PC-3 (cell line): ENCODE measurements around the gene SNX27. TPM values are rescaled to one million over a fixed set of nuclear protein-coding genes. Genes with fewer than 3 reads are reported as not detected.

Source experiments
- ATAC-seq: fragments of 200-7000 bp; cut with Tn5 transposase; 2 replicates; pipeline ENCODE4 v1.9.1; 2020; ENCODE audit warnings: mild to moderate bottlenecking, moderate library complexity
- BruUV-seq: library from RNA; stranded (reverse); fragments of 400-500 nt; replicated peaks from 2 replicates; lab custom pipeline; 2021; lab: Mats Ljungman, UMichigan
- CTCF ChIA-PET: fragments of 300-600 bp; sonication (Branson Sonifier 250); formaldehyde crosslinking; loops from one replicate; lab custom pipeline; 2022; ENCODE audit warnings: antibody characterized with exemption; lab: Charles Lee
- POLR2A ChIA-PET: fragments of 300-600 bp; sonication (Branson Sonifier 250); formaldehyde crosslinking; loops from one replicate; lab custom pipeline; 2022; ENCODE audit warnings: antibody characterized with exemption; ENCODE audit not compliant: unreplicated experiment; lab: Charles Lee
- DNase-seq: peaks from one replicate; pipeline ENCODE4 v3.0.0-alpha.2; 2015
- H2AFZ ChIP-seq: fragments of 300-600 bp; sonication (generic); 2 replicates; pipeline ENCODE4 v1.6.0; 2016; ENCODE audit warnings: antibody characterized with exemption, low read length
- H3F3A ChIP-seq: fragments of 300-600 bp; sonication (generic); one replicate; pipeline ENCODE4 v1.6.0; 2017; ENCODE audit warnings: antibody characterized with exemption, low read length, control low read depth, mild to moderate bottlenecking; ENCODE audit not compliant: unreplicated experiment
- H3K27ac ChIP-seq: fragments of 300-600 bp; sonication (generic); 2 replicates; pipeline ENCODE4 v1.5.1; 2016; ENCODE audit warnings: mild to moderate bottlenecking, low read length
- H3K27me3 ChIP-seq: fragments of 300-600 bp; sonication (generic); 2 replicates; pipeline ENCODE4 v1.6.1; 2016; ENCODE audit warnings: low read length, mixed read lengths
- H3K36me3 ChIP-seq: fragments of 300-600 bp; sonication (generic); 2 replicates; pipeline ENCODE4 v1.6.1; 2016; ENCODE audit warnings: low read depth, mixed run types, low read length, mixed read lengths
- H3K4me1 ChIP-seq: fragments of 300-600 bp; sonication (generic); 2 replicates; pipeline ENCODE4 v1.5.1; 2016; ENCODE audit warnings: low read length; ENCODE audit not compliant: insufficient read depth
- H3K4me2 ChIP-seq: fragments of 300-600 bp; sonication (generic); 2 replicates; pipeline ENCODE4 v1.6.0; 2016; ENCODE audit warnings: low read length
- H3K4me3 ChIP-seq: fragments of 300-600 bp; sonication (generic); 2 replicates; pipeline ENCODE4 v1.5.1; 2016; ENCODE audit warnings: mild to moderate bottlenecking, low read length, mixed read lengths
- H3K79me2 ChIP-seq: fragments of 300-600 bp; sonication (generic); 2 replicates; pipeline ENCODE4 v1.6.1; 2017; ENCODE audit warnings: low read length, mixed read lengths
- H3K9ac ChIP-seq: fragments of 300-600 bp; sonication (generic); 2 replicates; pipeline ENCODE4 v1.6.0; 2016; ENCODE audit warnings: mild to moderate bottlenecking, low read length
- H3K9me2 ChIP-seq: fragments of 300-600 bp; sonication (generic); replicated peaks from 2 replicates; pipeline ENCODE4 v1.6.1; 2016; ENCODE audit warnings: mixed run types, low read length, mixed read lengths
- H3K9me3 ChIP-seq: fragments of 300-600 bp; sonication (generic); 2 replicates; pipeline ENCODE4 v1.6.1; 2016; ENCODE audit warnings: low read length, mixed read lengths
- H4K20me1 ChIP-seq: fragments of 300-600 bp; sonication (generic); 2 replicates; pipeline ENCODE4 v1.6.1; 2016; ENCODE audit warnings: low read length, mixed read lengths
- EZH2 ChIP-seq: fragments of 300-600 bp; sonication (generic); IDR thresholded peaks from one replicate; pipeline ENCODE4 v1.6.1; 2017; ENCODE audit warnings: antibody characterized with exemption, mild to moderate bottlenecking, low read length; ENCODE audit not compliant: unreplicated experiment
- EZH2phosphoT487 ChIP-seq: fragments of 300-600 bp; sonication (generic); IDR thresholded peaks from 2 replicates; pipeline ENCODE4 v1.6.1; 2018; ENCODE audit warnings: mild to moderate bottlenecking, antibody characterized with exemption, low read length, borderline replicate concordance
- intact Hi-C: fragments of 100-400 bp; cut with micrococcal nuclease; formaldehyde crosslinking; loops from 2 replicates; pipeline ENCODE4 v1.9.0; 2023
- total RNA-seq: library from RNA; depleted of rRNA; stranded (reverse); fragments of >200 nt; gene quantifications from 2 replicates; pipeline ENCODE4 v1.2.3, GENCODE V29; 2014
- TF ChIP-seq, protein P1 (sequence below): fragments of 300-600 bp; sonication (generic); conservative IDR thresholded peaks from 2 replicates; pipeline ENCODE4 v1.5.1; 2017; ENCODE audit warnings: antibody characterized with exemption, low read depth, mild to moderate bottlenecking, low read length

SNX27 gene
- total RNA-seq, 1 experiment from 2014 or later, result 25.1 TPM

DNA sequence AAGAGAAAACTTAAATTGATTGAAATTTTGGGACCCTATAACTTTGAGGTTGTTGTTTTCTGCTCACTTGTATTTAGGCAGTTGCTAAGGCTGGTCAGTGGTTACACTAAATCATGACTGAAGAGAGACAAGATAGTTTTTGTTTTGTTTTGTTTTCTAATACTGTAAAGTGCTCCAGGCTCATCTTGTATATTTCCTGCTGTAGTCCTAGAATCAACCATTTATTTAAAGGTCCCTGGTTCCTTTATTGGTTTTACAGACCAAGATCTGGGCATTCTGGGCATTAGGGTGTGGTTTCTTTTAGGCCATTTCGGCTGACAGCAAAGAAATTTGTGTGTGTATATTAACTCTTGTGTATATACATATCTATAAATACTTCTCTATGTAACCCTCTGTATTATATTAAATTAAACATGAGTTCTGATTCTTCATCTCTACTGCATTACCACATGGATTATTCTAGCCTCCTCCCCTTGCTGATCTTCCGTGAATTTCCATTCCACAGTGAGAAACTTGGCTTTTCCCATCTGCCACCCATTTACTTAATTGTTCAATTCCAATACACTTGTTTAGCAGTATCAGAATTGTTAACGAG, 15.0 kb downstream of the SNX27 start:
- ChIA-PET CTCF (no interaction called here), POLR2A (no interaction called here)
- no peak overlapping the region for H2AFZ ChIP-seq
- H3K27ac ChIP-seq, result no peak overlapping the region
- no peak for TF ChIP-seq EZH2
- no peak for TF ChIP-seq EZH2phosphoT487
- TF ChIP-seq, protein P1, sequence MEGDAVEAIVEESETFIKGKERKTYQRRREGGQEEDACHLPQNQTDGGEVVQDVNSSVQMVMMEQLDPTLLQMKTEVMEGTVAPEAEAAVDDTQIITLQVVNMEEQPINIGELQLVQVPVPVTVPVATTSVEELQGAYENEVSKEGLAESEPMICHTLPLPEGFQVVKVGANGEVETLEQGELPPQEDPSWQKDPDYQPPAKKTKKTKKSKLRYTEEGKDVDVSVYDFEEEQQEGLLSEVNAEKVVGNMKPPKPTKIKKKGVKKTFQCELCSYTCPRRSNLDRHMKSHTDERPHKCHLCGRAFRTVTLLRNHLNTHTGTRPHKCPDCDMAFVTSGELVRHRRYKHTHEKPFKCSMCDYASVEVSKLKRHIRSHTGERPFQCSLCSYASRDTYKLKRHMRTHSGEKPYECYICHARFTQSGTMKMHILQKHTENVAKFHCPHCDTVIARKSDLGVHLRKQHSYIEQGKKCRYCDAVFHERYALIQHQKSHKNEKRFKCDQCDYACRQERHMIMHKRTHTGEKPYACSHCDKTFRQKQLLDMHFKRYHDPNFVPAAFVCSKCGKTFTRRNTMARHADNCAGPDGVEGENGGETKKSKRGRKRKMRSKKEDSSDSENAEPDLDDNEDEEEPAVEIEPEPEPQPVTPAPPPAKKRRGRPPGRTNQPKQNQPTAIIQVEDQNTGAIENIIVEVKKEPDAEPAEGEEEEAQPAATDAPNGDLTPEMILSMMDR, result no peak
- H3K79me2 ChIP-seq, result peaks cover 23% of the 10 kb centered on the region
- H3K4me1 ChIP-seq, result peaks cover 8% of the 10 kb centered on the region
- H4K20me1 ChIP-seq, result no peaks in the 10 kb centered on the region
- DNase-seq, result no peak
- H3K27me3 ChIP-seq, result no peaks in the 10 kb centered on the region
- H3K4me2 ChIP-seq, result no peak overlapping the region
- BruUV-seq, result no TSS peak
- H3K9ac ChIP-seq, result no peak overlapping the region
- intact Hi-C loops, result no loop called here
- H3F3A ChIP-seq, result no peaks in the 10 kb centered on the region
- H3K9me2 ChIP-seq, result no peaks in the 10 kb centered on the region
- H3K36me3 ChIP-seq, result no peaks in the 10 kb centered on the region
- H3K4me3 ChIP-seq, result no peak overlapping the region
- ATAC-seq, result no peak
- H3K9me3 ChIP-seq, result no peaks in the 10 kb centered on the region

DNA sequence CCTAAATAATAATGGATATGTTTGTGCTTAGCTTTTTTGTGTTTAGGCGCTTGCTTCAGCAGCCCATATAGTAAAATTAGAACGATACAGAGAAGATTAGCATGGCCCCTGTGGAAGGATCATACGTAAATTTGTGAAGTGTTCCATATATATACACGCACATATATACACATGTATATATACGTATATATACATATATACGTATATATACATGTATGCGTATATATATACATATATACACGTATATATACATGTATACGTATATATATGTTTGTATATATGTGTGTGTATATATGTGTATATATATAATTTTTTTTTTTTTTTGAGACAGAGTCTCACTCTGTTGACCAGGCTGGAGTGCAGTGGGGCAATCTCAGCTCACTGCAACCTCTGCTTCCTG, 17.4 kb downstream of the SNX27 start:
- ChIA-PET POLR2A (no interaction called here), CTCF (no interaction called here)
- no peaks in the 10 kb centered on the region for H4K20me1 ChIP-seq

More for the DNA sequence above, 17.4 kb downstream of the SNX27 start:
- Histone ChIP-seq H3K9me3 (no peaks in the 10 kb centered on the region), H3K4me3 (no peak overlapping the region), H3K36me3 (no peaks in the 10 kb centered on the region), H3K4me1 (peaks cover 8% of the 10 kb centered on the region), H3K9ac (no peak overlapping the region), H3K9me2 (no peaks in the 10 kb centered on the region), H3K27me3 (no peaks in the 10 kb centered on the region), H3K79me2 (peaks cover 6% of the 10 kb centered on the region), H2AFZ (no peak overlapping the region), H3K27ac (no peak overlapping the region), H3K4me2 (no peak overlapping the region), H3F3A (no peaks in the 10 kb centered on the region)
- DNase-seq, result no peak
- TF ChIP-seq EZH2phosphoT487 (no peak), EZH2 (no peak)
- TF ChIP-seq, protein P1, result no peak
- no peak for ATAC-seq
- intact Hi-C loops, result no loop called here
- BruUV-seq, result no TSS peak
